HG02870 (cell line): ENCODE results near the gene NPEPL1.

Experiments used
- ATAC-seq: cut with Tn5 transposase; IDR thresholded peaks from one replicate; pipeline ENCODE4 v1.9.1; 2021; ENCODE audit warnings: mild to moderate bottlenecking, moderate library complexity; ENCODE audit not compliant: unreplicated experiment

NPEPL1 gene

DNA sequence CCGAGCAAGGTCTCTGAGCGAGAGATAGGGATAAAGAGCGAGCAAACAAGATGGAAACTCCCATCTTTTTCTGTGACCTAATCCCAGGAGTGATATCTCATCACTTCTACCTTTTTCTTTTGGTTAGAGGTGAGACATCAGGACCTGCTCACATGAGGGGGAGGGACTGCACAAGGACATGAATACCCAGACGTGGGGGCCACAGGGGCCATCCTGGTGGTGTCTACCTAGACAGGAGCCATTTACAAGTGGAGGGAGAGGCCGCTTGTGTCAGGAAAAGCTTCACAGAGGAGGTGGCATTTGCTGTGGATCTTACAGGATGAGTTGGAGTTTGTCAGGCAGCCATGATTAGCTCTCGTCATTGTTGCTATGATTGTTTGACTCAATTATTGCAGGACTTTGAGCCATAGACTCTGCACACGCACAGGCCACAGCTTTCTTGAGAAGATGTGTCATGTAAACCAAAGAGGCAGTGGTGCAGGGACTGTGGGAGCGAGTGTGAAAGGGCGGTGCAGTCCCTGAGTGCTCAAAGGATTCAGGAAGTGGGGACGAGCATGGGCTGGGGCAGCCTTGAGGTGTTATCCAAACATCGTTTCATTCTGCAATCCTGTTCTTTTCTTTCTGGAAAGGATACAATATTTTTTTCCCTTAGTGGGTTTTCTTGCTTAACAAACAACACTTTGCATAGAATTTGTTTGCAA lies 7.7 kb downstream of the NPEPL1 start:
- no peak for ATAC-seq

DNA sequence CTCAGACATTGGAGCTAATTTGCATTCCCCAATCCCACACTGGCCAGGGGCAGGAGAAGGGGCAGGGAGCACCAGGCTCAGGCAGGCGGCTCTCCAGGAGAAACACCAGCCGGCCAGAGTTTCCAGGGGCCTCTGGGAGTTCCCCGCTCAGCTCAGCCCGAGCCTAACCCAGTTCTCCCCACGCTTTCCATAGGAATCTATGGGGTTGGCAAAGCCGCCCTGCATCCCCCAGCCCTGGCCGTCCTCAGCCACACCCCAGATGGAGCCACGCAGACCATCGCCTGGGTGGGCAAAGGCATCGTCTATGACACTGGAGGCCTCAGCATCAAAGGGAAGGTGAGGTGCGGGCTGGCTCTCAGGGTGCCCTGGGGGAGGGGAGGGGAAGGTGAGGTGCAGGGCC lies 8.2 kb downstream of the NPEPL1 start:
- no peak for ATAC-seq

DNA sequence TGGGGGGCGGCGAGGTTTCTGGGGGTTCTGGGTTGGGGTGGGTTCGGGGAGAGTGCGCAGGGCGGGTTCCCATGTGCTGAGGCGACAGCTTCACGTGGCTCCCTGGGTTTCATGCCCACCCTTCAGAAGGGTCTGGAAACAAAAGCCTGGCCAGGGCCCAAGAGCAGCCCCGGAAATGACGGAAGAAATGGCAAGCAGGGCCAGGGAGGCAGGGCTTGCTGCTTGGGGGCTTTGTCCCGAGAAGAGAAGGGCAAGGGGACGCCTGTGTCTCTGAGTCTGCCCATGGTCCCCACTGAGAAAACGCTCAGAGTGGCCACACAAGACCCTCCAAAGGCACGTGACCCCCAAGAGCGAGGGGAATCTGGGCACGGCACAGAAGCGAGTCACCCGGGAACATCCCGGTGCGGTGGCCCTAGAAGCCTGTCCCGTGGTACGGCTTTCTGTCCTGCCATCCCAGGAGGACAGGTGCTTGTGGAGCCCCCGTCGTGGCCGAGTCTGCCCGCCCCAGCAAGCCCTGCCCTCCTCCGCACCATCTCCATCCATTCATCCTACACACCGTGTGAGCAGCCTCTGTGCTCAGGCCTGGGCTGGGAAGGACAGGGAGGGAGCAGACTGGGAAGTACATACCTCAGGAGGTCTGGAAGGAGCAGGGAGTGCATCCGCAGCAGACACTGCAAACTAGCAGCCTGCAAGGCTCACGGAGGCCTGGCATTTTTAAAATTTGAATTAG lies 9.0 kb downstream of the NPEPL1 start:
- ATAC-seq, result no peak

DNA sequence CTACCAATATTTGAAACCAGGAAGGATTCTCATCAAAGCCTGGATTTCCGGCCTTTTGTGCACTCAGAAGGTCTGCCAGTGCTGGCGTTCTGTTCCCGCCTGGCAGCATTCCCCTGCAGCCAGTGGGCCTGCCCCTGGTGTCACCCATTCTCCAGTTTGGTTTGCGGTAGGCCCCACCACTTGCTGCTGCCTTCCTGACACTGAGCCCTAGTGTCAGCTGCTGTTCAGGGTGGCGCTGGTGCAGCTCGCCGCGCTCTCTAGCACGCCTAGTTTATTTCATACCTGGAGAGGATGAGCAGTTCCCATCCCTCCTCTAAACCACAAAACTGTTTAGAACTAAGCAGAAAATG lies 9.5 kb downstream of the NPEPL1 start:
- no peak for ATAC-seq

DNA sequence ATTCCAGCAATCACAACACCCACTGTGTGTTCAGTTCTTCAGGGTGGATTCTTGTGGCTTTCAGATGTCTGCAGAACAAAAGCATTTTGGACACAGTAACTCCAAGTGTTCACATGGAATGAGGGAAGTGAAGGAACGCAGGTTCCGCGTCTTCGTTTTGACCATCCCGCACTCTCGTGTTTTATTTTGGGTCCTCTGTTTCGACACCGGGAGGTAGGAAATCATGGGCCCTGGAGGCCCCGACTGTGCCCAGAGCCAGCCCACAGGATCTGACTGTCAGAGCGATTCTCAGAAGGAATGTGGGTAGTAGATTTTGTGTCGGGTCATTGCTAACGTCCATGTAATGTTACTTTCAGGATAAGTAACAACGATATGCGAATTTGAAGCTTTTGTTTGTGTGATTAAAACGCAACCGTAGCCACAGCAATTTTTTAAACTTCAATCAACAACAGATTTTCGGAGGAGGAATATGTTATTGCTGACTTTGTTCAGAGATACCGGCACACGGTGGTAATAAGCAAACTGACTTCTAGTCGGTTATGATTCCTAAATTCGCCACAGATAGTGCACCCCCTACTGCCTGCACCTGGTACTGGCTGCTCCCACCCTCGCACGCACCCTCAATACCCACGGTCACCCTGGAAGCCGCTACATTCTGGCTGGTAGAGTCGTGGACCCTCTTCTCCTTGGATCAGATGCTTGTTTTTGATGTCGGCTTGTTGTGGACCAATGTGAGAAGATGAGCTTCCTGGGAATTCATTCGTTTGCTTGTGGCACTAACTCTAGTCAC lies 10.5 kb downstream of the NPEPL1 start:
- no peak for ATAC-seq

DNA sequence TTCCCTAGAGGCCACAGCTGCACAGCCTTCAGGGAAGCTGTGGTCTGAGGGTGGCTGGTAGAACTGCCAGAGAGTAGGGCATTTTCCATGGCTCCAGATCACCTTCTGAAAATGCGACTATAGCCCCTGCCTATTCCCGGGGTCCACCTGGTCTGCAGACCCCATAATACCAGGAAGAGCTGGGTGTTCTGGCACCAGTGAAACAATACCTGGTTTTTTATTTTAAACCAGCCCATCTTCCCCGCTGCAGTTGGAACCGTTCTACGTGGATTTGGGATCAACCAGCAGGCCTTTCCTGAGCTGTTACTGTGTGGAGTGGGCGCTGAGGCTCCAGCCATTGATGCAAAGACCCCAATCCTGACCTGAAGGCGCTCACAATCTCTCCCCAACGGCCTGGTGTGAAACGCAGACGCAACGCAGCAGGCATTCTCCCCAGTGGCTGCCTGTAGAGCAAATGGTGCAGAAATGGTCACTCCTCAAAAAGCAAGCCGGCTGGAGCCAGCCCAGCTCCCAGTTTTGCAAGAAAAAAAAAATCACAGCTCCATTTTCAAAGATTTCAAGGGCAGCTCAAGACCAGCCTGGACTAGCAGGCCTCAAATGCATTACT lies 11.3 kb downstream of the NPEPL1 start:
- no peak for ATAC-seq

DNA sequence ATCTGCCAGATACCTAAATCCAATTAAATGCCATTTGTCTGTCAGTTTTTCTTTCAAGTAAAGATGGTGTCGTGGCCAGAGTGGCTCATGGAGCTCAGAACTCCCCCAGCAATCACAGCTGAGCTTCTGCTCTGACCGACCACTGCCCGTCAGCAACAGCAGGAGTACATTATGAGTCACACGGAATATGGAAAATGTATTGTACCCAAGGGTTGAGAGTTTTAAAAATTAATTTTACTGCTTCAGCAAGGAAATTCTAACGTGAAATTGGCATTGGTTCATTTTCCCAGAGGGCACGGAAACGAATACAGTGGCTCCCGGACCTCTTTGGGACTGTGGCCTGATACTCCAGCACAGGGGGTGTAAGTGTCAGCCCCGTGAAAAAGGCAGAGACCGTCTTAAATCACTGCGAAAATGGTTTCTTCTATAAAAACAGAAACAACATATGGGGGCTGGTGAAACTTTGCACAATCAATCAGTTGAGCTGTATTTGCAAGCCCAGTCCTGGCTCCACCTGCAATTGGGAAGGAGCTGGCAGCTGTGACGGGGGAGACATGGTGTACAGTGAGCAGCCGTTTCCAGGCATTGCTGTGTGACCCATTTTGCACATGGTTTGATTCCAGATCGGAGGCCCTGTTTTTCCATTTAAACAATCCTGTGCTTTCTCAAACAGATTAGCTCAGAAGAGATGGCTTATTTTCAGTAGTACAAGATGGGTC lies 12.8 kb downstream of the NPEPL1 start:
- ATAC-seq, result no peak

DNA sequence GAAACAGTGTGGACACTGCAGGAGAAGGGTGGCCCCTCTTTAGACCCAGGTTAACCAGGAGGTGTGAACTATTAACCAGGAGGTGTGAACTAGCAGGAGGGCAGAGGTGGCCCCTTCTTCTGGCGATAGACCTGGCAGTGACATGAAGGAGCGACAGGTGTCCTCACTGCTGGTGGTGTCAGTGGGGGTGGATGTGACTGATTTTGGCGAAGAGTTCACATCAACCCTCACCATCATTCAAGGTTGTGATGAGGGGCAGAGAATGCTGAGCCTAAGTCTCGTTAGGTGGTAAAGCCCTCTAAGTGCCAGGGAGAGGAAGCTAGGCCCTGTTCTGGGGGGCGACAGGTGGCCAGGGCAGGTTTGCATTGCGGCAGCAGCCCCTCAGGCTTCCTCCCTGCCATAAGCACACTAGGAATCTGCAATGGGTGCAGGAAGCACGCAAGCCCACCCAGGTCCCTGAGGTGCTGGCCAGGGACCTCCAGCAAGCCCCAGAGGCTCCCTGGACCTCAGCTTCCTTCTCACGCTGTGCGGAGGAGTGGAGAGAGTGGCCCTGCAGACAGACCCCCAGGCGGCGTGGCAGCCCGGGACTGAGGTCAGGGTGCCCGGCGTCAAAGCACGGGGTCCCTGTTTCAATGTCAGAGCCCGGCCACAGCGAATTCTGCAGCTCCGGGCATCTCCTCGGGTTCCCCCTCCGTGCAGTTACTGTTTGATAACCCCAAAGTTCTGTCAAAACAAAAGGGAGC lies 13.7 kb downstream of the NPEPL1 start:
- ATAC-seq, result no peak

DNA sequence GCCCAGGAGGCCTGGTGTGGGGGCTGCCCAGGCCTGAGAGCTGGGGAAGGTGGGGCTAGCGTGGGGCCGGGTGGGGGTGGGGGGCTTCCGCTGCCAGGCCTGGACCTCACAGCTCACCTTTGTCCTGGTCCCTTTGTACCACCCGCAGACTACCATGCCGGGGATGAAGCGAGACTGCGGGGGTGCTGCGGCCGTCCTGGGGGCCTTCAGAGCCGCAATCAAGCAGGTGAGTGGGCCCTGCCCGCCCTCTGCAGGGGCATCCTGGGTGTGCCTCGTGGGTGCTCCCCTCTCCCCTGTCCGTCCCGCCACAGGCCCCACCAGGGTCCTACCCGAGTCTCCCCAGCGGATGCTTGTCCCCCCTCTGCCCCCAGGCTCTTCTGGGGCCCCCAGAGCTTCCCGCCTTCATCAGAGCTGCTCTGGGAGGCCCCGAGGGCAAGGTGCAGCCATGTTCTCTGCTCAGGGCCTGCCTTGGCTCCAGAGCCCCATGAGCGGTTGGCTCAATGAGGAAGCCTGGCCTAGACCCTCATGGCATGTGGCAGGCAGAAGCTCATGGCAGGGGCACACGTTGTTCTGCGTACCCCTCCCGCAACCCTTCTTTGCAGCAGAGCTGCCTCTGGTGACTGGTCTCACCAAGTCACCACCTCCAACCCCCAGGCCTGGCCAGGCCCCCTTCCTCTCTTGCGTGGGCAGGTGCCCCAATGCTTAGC lies 14.5 kb downstream of the NPEPL1 start:
- ATAC-seq, result no peak

DNA sequence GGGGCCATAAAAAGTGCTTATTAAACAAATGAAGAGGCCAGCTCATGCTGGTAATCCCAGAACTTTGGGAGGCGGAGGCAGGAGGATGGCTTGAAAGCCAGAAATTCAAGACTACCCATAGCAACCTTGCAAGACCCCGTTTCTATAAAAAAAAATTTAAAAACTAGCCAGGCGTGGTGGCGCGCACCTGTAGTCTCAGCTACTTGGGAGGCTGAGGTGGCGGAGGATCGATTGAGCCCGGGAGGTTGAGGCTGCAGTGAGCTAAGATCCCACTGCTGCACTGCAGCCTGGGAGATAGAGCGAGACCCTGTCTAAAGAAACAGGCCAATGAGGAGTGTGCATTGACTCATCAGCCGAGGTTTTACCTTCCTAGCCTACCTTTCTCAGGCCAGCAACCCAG lies 15.2 kb downstream of the NPEPL1 start:
- ATAC-seq, result no peak

DNA sequence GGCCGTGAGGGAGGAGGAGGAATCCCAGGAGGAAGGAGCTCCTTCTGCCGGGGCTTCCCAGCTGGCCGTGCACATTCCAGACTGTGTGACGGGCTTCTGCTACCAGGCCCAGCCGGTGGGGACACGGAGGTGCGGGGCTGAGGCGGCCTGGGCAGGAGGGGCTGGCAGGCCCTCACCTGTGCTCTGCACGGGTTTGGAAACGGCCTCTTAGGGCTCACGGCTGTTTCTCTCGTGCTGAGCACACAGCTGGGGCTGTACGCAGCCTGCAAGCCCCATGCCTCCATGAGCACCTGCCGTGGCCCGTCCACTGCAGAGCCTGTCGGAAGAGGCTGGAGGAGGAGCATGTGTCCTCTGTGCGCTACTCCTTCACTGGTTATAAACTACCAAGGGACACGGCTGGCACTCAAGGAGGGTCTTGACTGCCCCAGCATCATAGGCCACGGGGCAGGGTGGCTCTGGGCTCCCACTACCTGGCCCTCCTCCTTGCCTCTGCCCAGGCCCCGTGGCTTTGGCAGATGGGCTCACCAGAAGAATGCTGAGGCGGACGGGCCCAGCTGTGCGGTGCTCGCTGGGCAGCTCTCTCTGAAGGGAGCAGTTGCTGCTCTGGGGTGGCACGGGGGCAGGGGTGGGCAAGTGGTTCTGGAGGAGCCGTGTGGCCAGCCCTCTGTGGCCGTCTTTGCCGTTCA lies 15.8 kb downstream of the NPEPL1 start:
- no peak for ATAC-seq

DNA sequence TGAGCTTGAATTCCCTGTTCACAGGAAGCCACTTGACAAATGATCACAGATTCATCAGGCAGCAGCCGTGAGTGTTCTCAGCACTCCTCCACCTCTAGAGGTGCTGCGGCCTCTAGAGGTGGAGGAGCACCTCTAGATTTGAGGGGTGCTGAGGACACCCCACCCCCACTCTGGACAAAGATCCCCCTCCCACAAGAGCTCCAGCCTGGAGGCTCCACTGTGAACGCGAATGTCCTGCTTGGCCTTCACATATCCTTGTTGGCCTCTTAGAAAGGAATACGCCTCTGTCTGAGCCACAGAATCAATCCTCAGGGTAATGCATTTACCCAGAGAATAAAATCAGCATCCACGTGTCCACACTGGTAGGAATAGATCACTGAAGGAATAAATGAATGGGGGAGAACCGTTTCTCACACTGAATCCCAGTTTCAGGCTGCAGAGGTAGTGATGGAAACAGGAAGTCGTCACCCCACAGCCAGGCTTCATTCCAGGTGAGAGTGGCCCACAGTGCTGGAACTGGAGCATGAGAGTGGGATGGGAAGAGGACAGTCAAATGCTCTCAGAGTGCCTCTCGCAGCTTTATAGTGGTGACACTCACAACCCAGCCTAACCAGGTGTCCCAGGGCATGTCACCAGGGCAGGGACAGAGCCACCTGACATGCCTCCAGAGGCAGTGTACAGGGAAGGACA lies 16.6 kb downstream of the NPEPL1 start:
- no peak for ATAC-seq

DNA sequence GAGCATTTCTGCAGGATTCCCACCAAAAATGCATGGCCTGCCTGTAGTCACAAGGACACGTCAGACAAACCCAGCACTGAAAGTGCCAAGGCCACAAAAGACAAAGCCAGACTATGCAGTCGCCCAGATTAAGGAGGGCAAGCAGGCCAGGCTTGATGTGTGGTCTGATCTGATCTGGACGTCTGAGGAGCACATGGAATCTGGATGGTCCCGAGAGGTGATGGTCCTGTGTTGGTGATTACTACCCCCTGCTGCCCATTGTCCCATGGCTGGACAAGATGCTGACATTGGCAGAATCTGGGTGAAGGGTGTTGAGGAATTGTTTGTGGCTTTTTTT lies 17.1 kb downstream of the NPEPL1 start:
- no peak for ATAC-seq

DNA sequence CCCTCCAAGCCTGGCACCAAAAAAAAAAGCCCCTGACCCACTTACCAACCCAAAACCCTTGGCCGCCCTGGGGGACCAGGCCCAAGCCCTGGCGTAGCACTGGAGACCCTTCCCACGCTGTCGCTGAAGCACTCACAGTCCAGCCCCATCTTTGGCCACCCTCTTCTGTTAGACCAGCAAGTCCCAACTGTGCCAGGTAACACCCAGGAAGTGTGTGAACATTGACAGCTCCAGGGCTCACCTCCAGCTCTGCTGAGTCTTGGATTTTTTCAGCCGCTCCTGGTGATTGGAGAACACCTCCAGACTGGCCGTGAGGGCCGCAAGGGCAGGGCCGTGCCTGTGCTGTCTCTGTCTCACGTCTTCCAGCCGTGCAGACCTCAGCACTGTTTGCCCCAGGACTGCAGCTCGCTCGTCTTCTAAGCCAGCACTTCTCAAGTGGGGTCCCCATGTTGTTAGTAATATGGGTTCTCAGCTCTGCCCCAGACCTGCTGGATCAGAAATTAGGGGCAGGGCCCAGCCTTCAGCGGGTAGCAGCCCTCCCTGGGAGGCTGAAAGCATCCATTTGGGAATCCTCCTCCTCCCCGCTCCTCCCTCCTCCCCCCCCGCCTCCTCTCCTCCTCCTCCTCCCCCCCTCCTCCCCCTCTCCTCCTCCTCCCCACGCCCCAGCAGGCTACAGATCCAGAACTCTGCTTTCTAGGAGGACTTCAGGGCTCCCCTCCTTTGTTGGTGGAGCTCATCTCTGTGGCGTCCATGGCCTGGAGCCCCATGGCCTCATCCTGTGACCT lies 18.1 kb downstream of the NPEPL1 start:
- no peak for ATAC-seq

DNA sequence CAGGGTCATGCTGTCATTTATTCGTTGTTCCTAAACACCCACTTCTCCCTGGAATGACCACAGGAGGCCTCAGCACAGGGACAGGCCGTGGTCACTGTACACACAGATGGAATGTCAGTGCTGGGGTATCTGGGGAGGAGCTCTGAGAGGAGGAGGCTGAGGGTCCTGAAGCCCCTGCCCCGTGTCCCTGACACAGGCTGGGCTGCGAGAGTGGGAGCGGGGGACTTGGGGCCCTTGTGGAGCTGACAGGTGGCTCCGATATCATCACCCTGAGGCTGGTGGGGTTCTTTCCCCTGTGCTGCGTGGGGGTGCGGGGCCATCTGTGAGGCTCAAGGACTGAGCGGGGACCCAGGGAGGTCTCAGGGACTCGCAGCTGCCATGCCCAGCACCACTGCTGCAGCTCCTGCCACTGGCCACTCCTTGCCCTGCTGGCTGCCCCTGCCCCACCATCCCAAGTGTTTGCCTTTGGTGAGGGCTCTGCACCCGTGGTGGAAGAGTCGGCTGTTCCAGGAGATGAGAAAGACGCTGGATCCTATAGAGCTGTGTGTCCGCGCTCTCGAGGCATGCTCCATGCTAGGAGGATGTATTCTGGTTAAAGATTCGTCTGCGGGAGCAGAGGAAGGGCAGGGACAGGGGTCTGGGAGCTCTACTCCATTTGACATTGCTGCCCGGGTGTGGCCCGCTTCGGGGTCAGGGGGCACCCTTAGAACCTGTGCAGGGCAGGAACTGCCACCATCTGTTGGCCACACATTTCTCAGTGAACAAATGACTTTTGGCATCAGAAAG lies 18.9 kb downstream of the NPEPL1 start:
- ATAC-seq, result no peak

DNA sequence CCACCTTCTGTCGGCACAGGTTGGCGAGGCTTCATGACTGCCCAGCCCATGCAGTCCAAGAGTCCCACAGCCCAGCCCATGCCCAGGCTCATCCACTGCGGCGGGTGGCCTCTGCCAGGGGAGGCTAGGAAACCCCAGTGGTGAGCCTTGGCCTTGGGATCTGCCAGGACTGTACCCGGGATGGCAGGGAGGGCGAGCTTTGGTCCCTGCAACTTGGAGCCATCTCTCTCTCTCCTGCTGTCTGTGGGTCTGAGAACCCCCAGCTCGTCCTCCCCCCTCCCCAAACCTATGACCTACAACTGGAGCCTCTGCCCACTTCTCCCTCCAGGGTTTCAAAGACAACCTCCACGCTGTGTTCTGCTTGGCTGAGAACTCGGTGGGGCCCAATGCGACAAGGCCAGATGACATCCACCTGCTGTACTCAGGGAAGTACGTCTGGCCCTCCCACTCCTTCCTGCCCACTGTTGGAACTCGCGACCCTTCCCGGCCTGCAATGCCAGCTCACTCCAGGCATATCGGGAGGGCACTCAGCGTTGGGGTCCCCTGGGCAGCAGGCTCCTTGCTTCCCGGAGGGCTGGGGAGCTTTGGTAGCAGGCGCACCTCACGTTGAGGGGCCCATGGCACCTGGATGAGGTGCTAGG lies 19.7 kb downstream of the NPEPL1 start:
- no peak for ATAC-seq
